ENCODE measurements around the gene PCDHB8. TPM values are rescaled to one million over a fixed set of nuclear protein-coding genes. Genes with fewer than 3 reads are reported as not detected.
"Not testable (repeated sequence)": the region's sequence is repeated elsewhere in the genome, so short reads cannot be mapped to it uniquely, and the experiment has no call there.

The PCDHB8 gene
- total RNA-seq, 4 donors from 2014 or later, result 0.27 to 1.5 (median 1.2) TPM

DNA sequence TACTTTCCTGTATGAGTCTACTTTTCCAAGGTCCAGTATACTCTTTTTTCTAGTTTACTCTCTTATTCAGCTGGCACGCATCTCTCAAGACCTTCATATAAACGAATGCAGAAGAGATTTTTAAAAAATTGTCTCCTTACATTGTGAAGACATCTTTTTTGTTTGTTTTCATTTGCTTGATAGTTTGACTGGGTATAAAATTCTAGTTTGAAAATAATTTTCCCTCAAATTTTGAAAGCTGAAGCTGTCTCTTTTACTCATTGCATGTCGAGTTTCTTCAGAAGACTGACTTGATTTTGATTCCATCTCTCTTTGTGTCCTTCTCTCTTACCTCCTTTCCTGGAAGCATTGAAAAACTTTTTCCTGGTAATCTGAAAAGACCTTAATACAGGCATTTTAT lies 18.8 kb downstream of the PCDHB8 start:
- TF ChIP-seq EP300 (IDR thresholded peaks at IDR 0.05), result no peak
- TF ChIP-seq CTCF (IDR thresholded peaks at IDR 0.05), result no peak
- TF ChIP-seq POLR2AphosphoS5 (IDR thresholded peaks at IDR 0.05), result no peak
- TF ChIP-seq POLR2A (IDR thresholded peaks at IDR 0.05), result no peak
- Histone ChIP-seq H3K27ac (no peak overlapping the region), H3K27me3 (peaks cover 22% of the 10 kb centered on the region), H3K4me3 (no peak overlapping the region), H3K4me1 (no peaks in the 10 kb centered on the region), H3K36me3 (no peaks in the 10 kb centered on the region), H3K9me3 (peaks cover 0 to 96% (median 3%) of the 10 kb centered on the region in 3 donors)
- WGBS, 2 donors (ENCODE audit: low coverage in 1 of 2), result 42 to 43% methylated on average over 3 of the region's 3 CpGs
- no peak for ATAC-seq

GRCh38 chr5:141199359-141200235 lies 22.0 kb downstream of the PCDHB8 start, which contains the start of gene PCDHB11:
Gene PCDHB11 (plus strand): TSS chr5:141199627. CDS start chr5:141199775, 148 bp downstream.
- WGBS, 2 donors (ENCODE audit: low coverage in 1 of 2), result 28 to 53% methylated on average over 12 to 19 of the region's 21 CpGs
- ATAC-seq, result no peak
- H3K9me3 ChIP-seq, result peaks cover 0 to 98% (median 0%) of the 10 kb centered on the region in 3 donors
- no peak for TF ChIP-seq POLR2AphosphoS5 (IDR thresholded peaks at IDR 0.05)
- TF ChIP-seq CTCF (IDR thresholded peaks at IDR 0.05), result peak in 1 of 4 experiments; percentile 13
- TF ChIP-seq EP300 (IDR thresholded peaks at IDR 0.05), result no peak
- no peak for TF ChIP-seq POLR2A (IDR thresholded peaks at IDR 0.05)
- peak within 1 kb of the TSS in 1 of 2 donors; percentile 29 for H3K4me3 ChIP-seq
- H3K36me3 ChIP-seq, result no peaks in the 10 kb centered on the region
- H3K4me1 ChIP-seq, result no peaks in the 10 kb centered on the region
- H3K27me3 ChIP-seq, result peaks cover 27% of the 10 kb centered on the region
- H3K27ac ChIP-seq, result no peak within 1 kb of the TSS

GRCh38 chr5:141201126-141201525 lies 23.5 kb downstream of the PCDHB8 start:
- not testable (repeated sequence) for H3K27ac ChIP-seq, H3K4me3 ChIP-seq, H3K4me1 ChIP-seq, H3K36me3 ChIP-seq, ATAC-seq
- Histone ChIP-seq H3K9me3 (peaks cover 0 to 90% (median 0%) of the 10 kb centered on the region in 3 donors), H3K27me3 (peaks cover 26% of the 10 kb centered on the region)
- no CpG with 5 or more reads among the region's 38 CpGs for WGBS, 2 donors (ENCODE audit: low coverage in 1 of 2)

DNA sequence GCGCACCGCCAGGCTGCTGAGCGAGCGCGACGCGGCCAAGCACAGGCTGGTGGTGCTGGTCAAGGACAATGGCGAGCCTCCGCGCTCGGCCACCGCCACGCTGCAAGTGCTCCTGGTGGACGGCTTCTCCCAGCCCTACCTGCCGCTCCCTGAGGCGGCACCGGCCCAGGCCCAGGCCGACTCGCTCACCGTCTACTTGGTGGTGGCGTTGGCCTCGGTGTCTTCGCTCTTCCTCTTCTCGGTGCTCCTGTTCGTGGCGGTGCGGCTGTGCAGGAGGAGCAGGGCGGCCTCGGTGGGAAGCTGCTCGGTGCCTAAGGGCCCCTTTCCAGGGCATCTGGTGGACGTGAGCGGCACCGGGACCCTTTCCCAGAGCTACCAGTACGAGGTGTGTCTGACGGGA lies 24.1 kb downstream of the PCDHB8 start:
- peaks cover 0 to 89% (median 0%) of the 10 kb centered on the region in 3 donors for H3K9me3 ChIP-seq
- not testable (repeated sequence) for H3K4me1 ChIP-seq, ATAC-seq, H3K27ac ChIP-seq, H3K36me3 ChIP-seq, H3K4me3 ChIP-seq
- peaks cover 26% of the 10 kb centered on the region for H3K27me3 ChIP-seq
- WGBS, 2 donors (ENCODE audit: low coverage in 1 of 2), result 43% methylated on average over 2 of the region's 35 CpGs; no CpG with 5 or more reads in 1 of the 2 donors

- no peak within 1 kb of the TSS for H3K27ac ChIP-seq
- WGBS, 2 donors (ENCODE audit: low coverage in 1 of 2), result 23 to 24% methylated on average over 11 of the region's 11 CpGs
- no peak for ATAC-seq
- H3K27me3 ChIP-seq, result peaks cover 15% of the 10 kb centered on the region
- H3K9me3 ChIP-seq, result peaks cover 0 to 88% (median 3%) of the 10 kb centered on the region in 3 donors
- TF ChIP-seq POLR2A (IDR thresholded peaks at IDR 0.05), result no peak
- TF ChIP-seq CTCF (IDR thresholded peaks at IDR 0.05), result peak in 3 of 4 experiments; percentile 14 to 30 (median 14)
- no peaks in the 10 kb centered on the region for H3K36me3 ChIP-seq
- no peaks in the 10 kb centered on the region for H3K4me1 ChIP-seq
- peak within 1 kb of the TSS in 1 of 2 donors; percentile 21 for H3K4me3 ChIP-seq
Measured at GRCh38 chr5:141208478-141208877, 30.9 kb downstream of the PCDHB8 start, which contains the start of gene PCDHB12. Gene PCDHB12 (plus strand): TSS chr5:141208719. CDS start chr5:141208908, 189 bp downstream.

DNA sequence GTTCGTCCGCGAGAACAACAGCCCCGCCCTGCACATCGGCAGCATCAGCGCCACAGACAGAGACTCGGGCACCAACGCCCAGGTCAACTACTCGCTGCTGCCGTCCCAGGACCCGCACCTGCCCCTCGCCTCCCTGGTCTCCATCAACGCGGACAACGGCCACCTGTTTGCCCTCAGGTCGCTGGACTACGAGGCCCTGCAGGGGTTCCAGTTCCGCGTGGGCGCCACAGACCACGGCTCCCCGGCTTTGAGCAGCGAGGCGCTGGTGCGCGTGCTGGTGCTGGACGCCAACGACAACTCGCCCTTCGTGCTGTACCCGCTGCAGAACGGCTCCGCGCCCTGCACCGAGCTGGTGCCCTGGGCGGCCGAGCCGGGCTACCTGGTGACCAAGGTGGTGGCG lies 32.7 kb downstream of the PCDHB8 start:
- Histone ChIP-seq H3K27me3 (peaks cover 16% of the 10 kb centered on the region), H3K9me3 (peaks cover 0 to 90% (median 5%) of the 10 kb centered on the region in 3 donors)
- H3K4me3 ChIP-seq, H3K27ac ChIP-seq, ATAC-seq, H3K36me3 ChIP-seq, H3K4me1 ChIP-seq: not testable (repeated sequence)
- 29 to 40% methylated on average over 1 to 10 of the region's 39 CpGs for WGBS, 2 donors (ENCODE audit: low coverage in 1 of 2)

GRCh38 chr5:141210849-141211248 lies 33.3 kb downstream of the PCDHB8 start:
- H3K9me3 ChIP-seq, result peaks cover 0 to 92% (median 6%) of the 10 kb centered on the region in 3 donors
- not testable (repeated sequence) for H3K4me3 ChIP-seq, H3K4me1 ChIP-seq, H3K36me3 ChIP-seq, ATAC-seq, H3K27ac ChIP-seq
- peaks cover 19% of the 10 kb centered on the region for H3K27me3 ChIP-seq
- WGBS, 2 donors (ENCODE audit: low coverage in 1 of 2), result no CpG with 5 or more reads among the region's 27 CpGs

All from gastroesophageal sphincter (tissue), 4 donors.